Measurements from ENCODE around the gene PKNOX2.

Gene PKNOX2

DNA sequence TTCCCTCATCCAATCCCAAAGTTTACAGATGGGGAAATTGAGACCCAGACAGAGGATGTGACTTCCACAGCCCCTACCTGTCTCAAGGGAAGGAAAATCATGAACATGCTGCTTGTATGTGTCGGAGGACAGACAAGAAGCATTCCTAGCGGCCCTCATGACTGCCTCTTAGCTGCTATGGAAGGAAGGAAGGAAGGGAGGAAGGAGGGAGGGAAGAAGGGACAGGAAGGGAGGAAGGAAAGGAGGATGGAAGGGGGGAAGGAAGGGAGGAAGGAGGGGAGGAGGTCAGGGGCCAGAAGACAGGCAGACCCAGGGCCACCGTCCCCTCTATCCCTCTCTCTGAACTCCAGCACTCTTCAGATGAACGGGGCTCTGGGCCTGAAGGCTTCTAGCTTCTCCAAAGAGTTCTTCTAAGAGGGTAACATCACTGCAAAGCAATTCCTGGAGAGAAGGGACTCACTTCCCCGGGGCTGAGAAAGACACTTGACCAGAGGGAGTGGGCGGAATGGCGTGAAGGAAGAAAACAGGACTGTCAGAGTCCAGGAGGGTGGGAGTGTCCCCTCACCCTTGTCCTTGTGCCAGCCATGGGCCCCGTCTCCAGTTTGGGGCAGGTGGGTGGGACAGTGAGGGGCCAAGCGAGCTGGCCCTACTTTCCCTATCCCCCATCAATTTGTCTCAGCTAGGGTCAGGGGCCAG is 182.2 kb downstream of the PKNOX2 start:
- TF ChIP-seq, protein P1, sequence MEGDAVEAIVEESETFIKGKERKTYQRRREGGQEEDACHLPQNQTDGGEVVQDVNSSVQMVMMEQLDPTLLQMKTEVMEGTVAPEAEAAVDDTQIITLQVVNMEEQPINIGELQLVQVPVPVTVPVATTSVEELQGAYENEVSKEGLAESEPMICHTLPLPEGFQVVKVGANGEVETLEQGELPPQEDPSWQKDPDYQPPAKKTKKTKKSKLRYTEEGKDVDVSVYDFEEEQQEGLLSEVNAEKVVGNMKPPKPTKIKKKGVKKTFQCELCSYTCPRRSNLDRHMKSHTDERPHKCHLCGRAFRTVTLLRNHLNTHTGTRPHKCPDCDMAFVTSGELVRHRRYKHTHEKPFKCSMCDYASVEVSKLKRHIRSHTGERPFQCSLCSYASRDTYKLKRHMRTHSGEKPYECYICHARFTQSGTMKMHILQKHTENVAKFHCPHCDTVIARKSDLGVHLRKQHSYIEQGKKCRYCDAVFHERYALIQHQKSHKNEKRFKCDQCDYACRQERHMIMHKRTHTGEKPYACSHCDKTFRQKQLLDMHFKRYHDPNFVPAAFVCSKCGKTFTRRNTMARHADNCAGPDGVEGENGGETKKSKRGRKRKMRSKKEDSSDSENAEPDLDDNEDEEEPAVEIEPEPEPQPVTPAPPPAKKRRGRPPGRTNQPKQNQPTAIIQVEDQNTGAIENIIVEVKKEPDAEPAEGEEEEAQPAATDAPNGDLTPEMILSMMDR (IDR thresholded peaks at IDR 0.05; ENCODE audit: low read depth, low read length) = no peak
- no peak for TF ChIP-seq EZH2phosphoT487 (IDR thresholded peaks at IDR 0.05; ENCODE audit: low read depth)

DNA sequence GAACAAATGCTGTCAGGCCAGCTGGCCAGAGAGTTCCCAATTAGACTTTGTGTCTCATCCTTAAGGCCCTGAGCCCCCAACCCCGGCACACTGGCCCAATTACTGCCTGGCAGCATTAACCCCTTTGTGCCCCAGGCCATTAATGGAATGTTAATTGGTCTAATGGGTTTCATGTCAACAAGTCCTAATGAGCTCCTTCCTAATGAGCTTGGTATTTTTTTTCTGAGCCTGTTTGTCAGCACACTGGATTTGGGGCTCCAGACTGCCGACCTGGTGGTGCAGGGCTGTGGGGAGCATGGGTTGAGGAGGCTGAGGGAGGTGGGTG is 182.7 kb downstream of the PKNOX2 start:
- TF ChIP-seq, protein P1 (IDR thresholded peaks at IDR 0.05; ENCODE audit: low read depth, low read length) = no peak
- no peak for TF ChIP-seq EZH2phosphoT487 (IDR thresholded peaks at IDR 0.05; ENCODE audit: low read depth)
- Histone ChIP-seq H4K20me1 (ENCODE audit: insufficient read depth, low read length) (no peaks in the 10 kb centered on the region), H3K79me2 (ENCODE audit: low read length) (no peaks in the 10 kb centered on the region), H3K4me3 (ENCODE audit: low read length) (no peak overlapping the region), H3K27me3 (ENCODE audit: low read depth, low read length) (peaks cover 16% of the 10 kb centered on the region), H3K4me2 (ENCODE audit: low read length) (no peak overlapping the region), H3K36me3 (replicated peaks; ENCODE audit: low read depth, low read length) (no peaks in the 10 kb centered on the region), H2AFZ (ENCODE audit: low read depth, low read length) (no peak overlapping the region), H3K9me3 (ENCODE audit: insufficient read depth, low read length) (no peaks in the 10 kb centered on the region), H3K9ac (ENCODE audit: low read length) (no peak overlapping the region), H3K4me1 (ENCODE audit: low read length) (peaks cover 5% of the 10 kb centered on the region; the same call in 1 of the 2 replicates), H3K27ac (ENCODE audit: low read length) (no peak overlapping the region)

More for the DNA sequence above, 182.2 kb downstream of the PKNOX2 start:
- no peak overlapping the region for H3K4me3 ChIP-seq (ENCODE audit: low read length)
- H4K20me1 ChIP-seq (ENCODE audit: insufficient read depth, low read length) = no peaks in the 10 kb centered on the region
- H3K27ac ChIP-seq (ENCODE audit: low read length) = no peak overlapping the region
- no peaks in the 10 kb centered on the region for H3K9me3 ChIP-seq (ENCODE audit: insufficient read depth, low read length)
- peaks cover 5% of the 10 kb centered on the region; the same call in 1 of the 2 replicates for H3K4me1 ChIP-seq (ENCODE audit: low read length)
- H3K4me2 ChIP-seq (ENCODE audit: low read length) = no peak overlapping the region
- no peak overlapping the region for H2AFZ ChIP-seq (ENCODE audit: low read depth, low read length)
- H3K79me2 ChIP-seq (ENCODE audit: low read length) = no peaks in the 10 kb centered on the region
- H3K9ac ChIP-seq (ENCODE audit: low read length) = no peak overlapping the region
- H3K27me3 ChIP-seq (ENCODE audit: low read depth, low read length) = peaks cover 16% of the 10 kb centered on the region
- H3K36me3 ChIP-seq (replicated peaks; ENCODE audit: low read depth, low read length) = no peaks in the 10 kb centered on the region

DNA sequence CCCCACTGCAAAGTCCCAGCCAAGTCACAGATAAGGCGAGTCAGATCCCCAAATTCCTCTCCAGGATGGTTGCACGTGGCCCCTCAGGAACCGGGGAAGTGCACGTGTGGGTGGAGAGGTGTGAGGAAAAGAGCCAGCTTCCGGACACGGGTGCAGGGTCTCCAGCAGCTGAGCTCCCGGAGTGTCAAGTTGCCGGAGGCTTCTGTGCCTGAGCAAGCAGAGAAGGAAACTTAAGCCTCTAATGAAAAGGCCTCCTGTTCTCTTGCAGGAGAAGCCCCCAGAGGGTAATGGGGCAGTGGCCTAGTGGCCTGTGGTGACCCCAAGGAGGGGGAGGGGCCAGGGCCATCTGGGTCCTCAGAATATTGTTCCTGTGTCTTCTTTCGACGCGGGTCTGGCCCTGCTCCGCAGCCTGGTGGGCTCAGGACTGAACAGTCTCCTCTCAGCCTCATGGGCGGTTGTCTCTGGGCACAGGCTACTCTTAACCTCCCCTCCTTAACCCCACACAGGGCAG is 183.6 kb downstream of the PKNOX2 start:
- Histone ChIP-seq H3K4me2 (ENCODE audit: low read length) (no peak overlapping the region), H3K9ac (ENCODE audit: low read length) (no peak overlapping the region), H3K4me3 (ENCODE audit: low read length) (no peak overlapping the region), H3K9me3 (ENCODE audit: insufficient read depth, low read length) (no peaks in the 10 kb centered on the region), H3K36me3 (replicated peaks; ENCODE audit: low read depth, low read length) (no peaks in the 10 kb centered on the region), H2AFZ (ENCODE audit: low read depth, low read length) (no peak overlapping the region), H3K27ac (ENCODE audit: low read length) (no peak overlapping the region), H4K20me1 (ENCODE audit: insufficient read depth, low read length) (no peaks in the 10 kb centered on the region), H3K79me2 (ENCODE audit: low read length) (no peaks in the 10 kb centered on the region), H3K27me3 (ENCODE audit: low read depth, low read length) (peaks cover 11% of the 10 kb centered on the region), H3K4me1 (ENCODE audit: low read length) (peaks cover 5% of the 10 kb centered on the region; the same call in 1 of the 2 replicates)
- TF ChIP-seq, protein P1 (IDR thresholded peaks at IDR 0.05; ENCODE audit: low read depth, low read length) = no peak
- TF ChIP-seq EZH2phosphoT487 (IDR thresholded peaks at IDR 0.05; ENCODE audit: low read depth) = no peak

DNA sequence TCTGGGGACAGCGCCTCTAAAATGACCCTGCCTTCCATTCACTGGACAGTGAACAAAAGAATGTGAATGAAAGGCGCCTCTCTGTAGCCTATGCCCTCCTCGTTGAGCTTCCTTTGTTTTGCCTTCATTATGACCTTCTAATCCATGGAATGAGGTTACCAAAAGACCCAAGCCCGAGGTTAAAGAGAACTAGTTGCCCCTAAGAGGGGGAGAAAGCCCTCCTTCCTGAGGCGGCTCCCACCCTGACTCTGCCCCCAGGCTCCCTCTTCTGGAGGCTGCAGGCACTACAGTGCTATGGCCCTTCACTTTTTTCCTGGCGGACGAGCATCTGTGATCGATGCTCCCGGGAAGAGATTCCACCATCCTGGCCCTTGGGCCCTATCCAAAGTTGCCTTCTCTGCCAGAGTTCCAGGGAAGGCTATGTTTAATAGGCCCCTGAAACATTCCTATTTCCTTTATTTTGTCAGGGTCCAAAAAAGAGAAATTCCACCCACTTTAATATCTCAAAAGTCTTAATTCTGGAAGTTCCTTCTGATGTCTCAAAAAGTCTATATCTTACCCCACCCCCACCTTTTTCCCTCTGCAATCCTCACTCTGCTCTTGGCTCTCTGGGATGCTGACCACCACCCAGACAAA is 184.2 kb downstream of the PKNOX2 start:
- Histone ChIP-seq H3K4me1 (ENCODE audit: low read length) (peaks cover 5% of the 10 kb centered on the region; the same call in 1 of the 2 replicates), H3K9ac (ENCODE audit: low read length) (no peak overlapping the region), H3K4me2 (ENCODE audit: low read length) (peak overlapping the region; percentile 35)

More for the DNA sequence above, 184.2 kb downstream of the PKNOX2 start:
- TF ChIP-seq, protein P1 (IDR thresholded peaks at IDR 0.05; ENCODE audit: low read depth, low read length) = peak; percentile 79
- TF ChIP-seq EZH2phosphoT487 (IDR thresholded peaks at IDR 0.05; ENCODE audit: low read depth) = no peak
- no peak overlapping the region for H3K27ac ChIP-seq (ENCODE audit: low read length)
- H3K27me3 ChIP-seq (ENCODE audit: low read depth, low read length) = peaks cover 7% of the 10 kb centered on the region
- H4K20me1 ChIP-seq (ENCODE audit: insufficient read depth, low read length) = no peaks in the 10 kb centered on the region
- H3K4me3 ChIP-seq (ENCODE audit: low read length) = no peak overlapping the region
- H3K9me3 ChIP-seq (ENCODE audit: insufficient read depth, low read length) = no peaks in the 10 kb centered on the region
- no peaks in the 10 kb centered on the region for H3K79me2 ChIP-seq (ENCODE audit: low read length)
- no peak overlapping the region for H2AFZ ChIP-seq (ENCODE audit: low read depth, low read length)
- H3K36me3 ChIP-seq (replicated peaks; ENCODE audit: low read depth, low read length) = no peaks in the 10 kb centered on the region
